CD4-positive, alpha-beta T cell treated with Interleukin-15 for 1 hour (primary cell): ENCODE measurements around the gene TREM1.
"Not testable (repeated sequence)": the region's sequence is repeated elsewhere in the genome, so short reads cannot be mapped to it uniquely, and the experiment has no call there.

Source experiments
- DNase-seq: peaks from one replicate; pipeline ENCODE4 v3.0.0-alpha.2; 2020

The TREM1 gene

GRCh38 chr6:41257369-41258195 lies 28.9 kb downstream of the TREM1 start:
- DNase-seq = no peak

- DNase-seq = no peak
Measured at GRCh38 chr6:41256383-41256782, 30.1 kb downstream of the TREM1 start.

- no peak for DNase-seq
Measured at GRCh38 chr6:41255638-41256246, 30.7 kb downstream of the TREM1 start.

GRCh38 chr6:41255110-41255509 lies 31.4 kb downstream of the TREM1 start:
- no peak for DNase-seq

GRCh38 chr6:41252401-41253169 lies 33.9 kb downstream of the TREM1 start:
- no peak for DNase-seq

GRCh38 chr6:41247882-41248705 lies 38.4 kb downstream of the TREM1 start:
- DNase-seq = no peak

DNA sequence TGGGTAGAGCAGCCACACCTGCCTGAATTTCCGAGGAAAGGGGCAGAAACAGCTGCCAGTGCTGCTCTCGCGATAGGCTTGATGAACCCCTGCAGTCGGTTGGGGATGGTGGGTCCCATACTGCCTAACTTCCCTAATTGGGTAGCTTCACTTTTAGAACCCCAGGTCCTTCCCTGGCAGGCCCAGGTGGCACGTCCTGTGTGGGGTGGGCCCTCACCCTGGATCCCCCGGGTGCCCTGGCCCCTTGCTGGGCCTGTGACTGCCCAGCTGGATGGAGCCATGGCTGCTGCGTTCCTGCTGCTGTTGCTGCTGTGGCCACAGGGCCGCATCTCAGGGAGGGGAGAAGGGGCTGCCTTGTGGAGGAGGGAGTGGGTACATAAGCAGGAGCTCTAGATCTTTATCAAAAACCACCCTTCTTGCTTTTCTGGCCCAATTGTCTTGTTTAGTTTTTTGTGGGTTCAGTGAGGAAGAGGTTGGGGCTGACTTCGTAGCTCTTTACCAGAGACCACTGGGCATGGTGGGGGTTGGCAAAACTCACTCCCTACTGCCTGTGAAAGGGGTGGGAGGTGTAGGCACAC lies 39.1 kb downstream of the TREM1 start:
- DNase-seq = no peak

DNA sequence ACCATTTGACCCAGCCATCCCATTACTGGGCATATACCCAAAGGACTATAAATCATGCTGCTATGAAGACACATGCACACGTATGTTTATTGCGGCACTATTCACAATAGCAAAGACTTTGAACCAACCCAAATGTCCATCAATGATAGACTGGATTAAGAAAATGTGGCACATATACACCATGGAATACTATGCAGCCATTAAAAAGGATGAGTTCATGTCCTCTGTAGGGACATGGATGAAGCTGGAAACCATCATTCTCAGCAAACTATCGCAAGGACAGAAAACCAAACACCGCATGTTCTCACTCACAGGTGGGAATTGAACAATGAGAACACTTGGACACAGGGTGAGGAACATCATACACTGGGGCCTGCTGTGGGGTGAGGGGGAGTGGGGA lies 40.0 kb downstream of the TREM1 start:
- DNase-seq = not testable (repeated sequence)

DNA sequence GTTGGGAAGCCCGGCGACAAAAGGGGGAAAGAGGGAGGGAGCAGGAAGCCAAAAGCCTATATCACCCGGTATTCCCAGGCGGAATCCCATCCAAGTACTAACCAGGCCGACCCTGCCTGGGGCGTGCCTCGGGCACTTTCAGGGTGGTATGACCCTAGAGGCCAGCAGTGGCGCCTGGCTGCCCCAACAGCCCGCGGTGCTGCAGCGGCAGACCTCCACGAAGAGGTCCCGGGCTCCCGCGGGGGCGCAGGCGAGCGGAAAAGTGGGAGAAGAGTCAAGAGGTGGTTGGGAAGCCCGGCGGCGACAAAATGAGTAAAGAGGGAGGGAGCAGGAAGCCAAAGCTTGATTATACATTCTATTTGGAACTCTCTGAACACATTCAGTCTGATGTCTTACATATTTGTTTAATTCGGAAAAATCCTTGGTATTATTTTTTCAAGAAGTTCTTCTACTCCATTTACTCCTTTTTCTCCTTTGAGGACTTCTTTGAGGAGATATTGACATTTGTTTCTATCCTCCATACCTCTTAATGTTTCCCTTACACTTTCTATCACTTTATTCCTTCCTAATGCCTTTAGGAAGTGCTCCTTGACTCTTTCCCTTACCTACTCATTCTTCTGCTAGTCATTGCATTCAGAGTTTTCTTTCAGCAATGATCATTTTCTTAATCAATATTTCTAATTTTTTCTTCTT lies 46.9 kb downstream of the TREM1 start:
- no peak for DNase-seq

DNA sequence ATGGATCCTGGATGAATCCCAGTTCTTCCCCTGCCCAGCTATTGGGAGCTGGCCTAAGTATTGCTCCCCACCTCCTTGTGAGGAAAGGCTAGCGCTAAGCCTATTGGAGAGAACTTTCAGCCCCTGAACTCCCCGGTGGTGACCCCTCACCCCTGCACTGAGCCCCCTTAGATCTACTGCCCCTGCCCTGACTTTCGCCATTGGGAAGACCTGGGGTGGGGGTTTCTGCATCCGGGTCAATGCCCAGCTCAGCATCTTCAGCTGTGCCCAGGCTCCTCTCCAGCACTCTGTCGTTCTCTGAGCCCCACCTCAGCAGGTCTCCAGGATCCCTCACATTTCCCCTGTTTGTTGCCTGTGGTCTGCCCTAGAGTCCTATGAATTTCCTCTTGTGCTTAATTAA lies 49.4 kb downstream of the TREM1 start:
- no peak for DNase-seq

- DNase-seq = no peak
Measured at GRCh38 chr6:41236276-41236675, 50.2 kb downstream of the TREM1 start.

DNA sequence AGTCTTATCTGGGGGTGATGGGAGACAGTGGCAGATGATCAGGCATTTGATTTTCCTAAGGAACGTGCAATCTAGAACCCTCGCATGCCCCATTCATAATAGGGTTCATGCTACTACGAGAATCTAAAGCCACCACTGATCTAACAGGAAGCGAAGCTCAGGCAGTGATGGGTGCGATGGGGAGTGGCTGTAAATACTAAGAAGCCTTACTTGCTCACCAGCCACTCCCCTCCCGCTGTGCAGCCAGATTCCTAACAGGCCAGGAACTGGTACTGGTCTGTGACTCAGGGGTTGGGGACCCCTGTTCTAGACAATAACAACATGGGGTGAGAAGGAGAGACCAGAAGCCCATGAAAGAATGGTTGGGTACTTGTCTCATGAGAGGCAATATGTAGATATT lies 53.8 kb downstream of the TREM1 start:
- no peak for DNase-seq

DNA sequence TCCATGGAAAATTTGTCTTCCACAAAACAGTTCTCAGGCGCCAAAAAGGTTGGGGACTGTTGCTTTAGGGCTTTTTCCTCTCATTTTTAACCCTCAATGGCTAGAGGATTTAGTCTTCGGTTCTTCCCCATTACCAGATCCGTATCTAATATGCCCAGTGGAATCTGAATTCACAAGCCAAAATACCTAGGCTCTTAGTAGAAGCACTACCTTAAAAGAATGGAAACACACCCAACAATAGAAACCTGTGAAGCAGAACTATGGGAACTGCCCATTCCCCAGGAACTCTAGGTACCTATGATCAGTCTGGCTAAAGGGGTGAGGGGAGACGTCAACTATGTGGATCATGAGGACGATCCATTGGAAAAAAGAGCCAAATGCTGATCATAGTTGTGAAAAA lies 55.2 kb downstream of the TREM1 start:
- no peak for DNase-seq

DNA sequence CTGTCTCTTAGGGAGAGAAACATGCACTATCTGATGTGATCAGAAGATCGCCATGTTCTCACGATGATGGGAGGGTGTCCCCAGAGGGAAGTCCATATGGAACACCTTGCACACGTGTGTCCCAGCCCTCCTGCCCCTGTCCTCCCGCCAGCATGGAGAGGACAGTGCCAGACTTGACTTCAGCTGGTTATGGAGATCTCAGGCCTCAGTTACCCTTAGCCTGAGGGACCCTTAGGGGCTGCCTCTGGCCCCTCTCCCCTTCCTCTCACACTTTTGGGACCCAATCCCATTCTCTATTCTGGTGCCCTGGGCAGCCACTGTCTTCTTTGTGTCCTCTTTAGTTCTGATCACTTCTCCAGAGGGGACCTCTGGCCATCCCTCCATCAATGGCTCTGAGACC lies 56.8 kb downstream of the TREM1 start:
- no peak for DNase-seq

GRCh38 chr6:41228616-41229015 lies 57.9 kb downstream of the TREM1 start:
- DNase-seq = peak; percentile 75

DNA sequence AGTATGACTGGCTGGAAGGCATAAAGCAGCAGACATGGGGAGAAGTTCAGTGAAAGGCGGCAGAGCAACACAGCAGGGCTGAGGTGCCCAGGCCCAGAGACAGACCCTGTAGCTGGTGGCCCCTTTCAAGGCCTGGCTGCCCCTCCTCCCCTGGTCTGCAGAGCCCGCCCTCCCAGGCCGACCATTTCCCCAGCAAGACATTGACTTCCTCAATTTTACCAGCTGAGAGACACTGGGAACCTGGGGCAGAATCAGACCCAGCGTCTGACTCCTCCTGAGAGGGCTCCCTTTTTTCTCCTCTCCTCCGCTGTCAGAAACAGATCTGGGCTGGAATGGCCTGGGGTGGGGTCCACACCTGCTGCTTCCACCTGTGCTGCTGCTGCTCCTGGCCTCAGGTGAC lies 58.4 kb downstream of the TREM1 start, which contains the start of gene TREML4:
TSS of gene TREML4 (plus strand) at position 254 of the 400 bp plus-strand sequence. CDS start at position 333, 79 bp downstream.
- no peak for DNase-seq

DNA sequence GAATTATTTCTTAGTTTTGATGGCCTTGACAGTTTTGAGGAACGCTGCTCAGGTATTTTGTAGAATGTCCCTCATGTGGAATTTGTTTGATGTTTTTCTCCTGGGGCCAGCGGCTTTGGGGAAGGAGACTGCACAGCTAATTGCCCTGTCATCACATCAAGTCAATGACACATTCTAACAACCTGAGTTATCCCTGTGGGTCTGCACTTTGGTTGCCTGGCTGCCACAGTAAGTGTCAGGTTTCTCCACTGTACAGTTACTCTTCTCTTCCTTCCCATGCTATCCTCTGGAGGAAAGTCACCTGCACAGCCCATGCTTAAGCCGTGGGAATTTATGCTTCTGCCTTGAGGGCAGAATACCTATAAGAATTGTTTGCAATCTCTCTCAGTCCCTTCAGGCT lies 59.7 kb downstream of the TREM1 start:
- DNase-seq = no peak

DNA sequence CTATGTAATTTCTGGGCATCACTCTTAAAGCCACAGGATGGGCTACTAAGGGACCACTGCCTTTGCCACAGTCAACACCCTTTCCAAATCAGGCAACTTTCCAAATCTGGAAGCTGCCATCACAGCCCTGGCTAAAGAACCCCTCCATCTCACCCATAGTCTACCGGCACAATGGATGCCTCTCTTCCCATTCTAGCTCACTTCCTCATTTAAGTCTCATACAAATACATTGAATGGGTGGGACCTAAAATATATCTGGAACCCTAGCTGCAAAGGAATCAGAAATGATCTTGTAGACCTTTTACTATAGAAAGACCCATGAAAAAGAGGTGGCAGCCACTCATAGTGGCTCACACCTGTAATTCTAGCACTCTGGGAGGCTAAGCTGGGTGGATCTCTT lies 61.7 kb downstream of the TREM1 start:
- no peak for DNase-seq
